GM19463 (cell line): ENCODE measurements around the gene FAM25G.
"Not testable (repeated sequence)": the region's sequence is repeated elsewhere in the genome, so short reads cannot be mapped to it uniquely, and the experiment has no call there.

Source experiments
- ATAC-seq: cut with Tn5 transposase; IDR thresholded peaks from one replicate; pipeline ENCODE4 v1.9.1; 2021; ENCODE audit warnings: mild to moderate bottlenecking, moderate library complexity; ENCODE audit not compliant: unreplicated experiment

Gene FAM25G

GRCh38 chr10:47491600-47491999, at the start of gene FAM25G:
Gene FAM25G (minus strand): TSS chr10:47491700. CDS start chr10:47491674, 26 bp downstream.
- ATAC-seq = not testable (repeated sequence)

- not testable (repeated sequence) for ATAC-seq
Observed at GRCh38 chr10:47536430-47536829, 44.9 kb upstream of the FAM25G start.

- ATAC-seq = not testable (repeated sequence)
Observed at GRCh38 chr10:47523475-47523874, 32.0 kb upstream of the FAM25G start, which contains the start of gene AGAP9. Gene AGAP9 (minus strand): TSS chr10:47523638. CDS start chr10:47523526, 112 bp downstream.

GRCh38 chr10:47502313-47502712, 10.8 kb upstream of the FAM25G start:
- not testable (repeated sequence) for ATAC-seq

- not testable (repeated sequence) for ATAC-seq
Observed at GRCh38 chr10:47494226-47494625, 2.7 kb upstream of the FAM25G start.

GRCh38 chr10:47489630-47490029, 1.9 kb downstream of the FAM25G start:
- ATAC-seq = not testable (repeated sequence)

- not testable (repeated sequence) for ATAC-seq
Observed at GRCh38 chr10:47485943-47486342, 5.6 kb downstream of the FAM25G start.

- not testable (repeated sequence) for ATAC-seq
Observed at GRCh38 chr10:47484786-47485185, 6.7 kb downstream of the FAM25G start.

GRCh38 chr10:47483923-47484322, 7.6 kb downstream of the FAM25G start, which contains the start of gene ANXA8:
Gene ANXA8 (minus strand): TSS chr10:47484115. CDS start chr10:47483933, 182 bp downstream.
- ATAC-seq = not testable (repeated sequence)

- not testable (repeated sequence) for ATAC-seq
Observed at GRCh38 chr10:47482367-47482766, 9.1 kb downstream of the FAM25G start.

GRCh38 chr10:47481768-47482181, 9.7 kb downstream of the FAM25G start:
- ATAC-seq = not testable (repeated sequence)

GRCh38 chr10:47481182-47481766, 10.2 kb downstream of the FAM25G start:
- ATAC-seq = not testable (repeated sequence)

- ATAC-seq = not testable (repeated sequence)
Observed at GRCh38 chr10:47480133-47480532, 11.4 kb downstream of the FAM25G start.

GRCh38 chr10:47478114-47478513, 13.4 kb downstream of the FAM25G start:
- not testable (repeated sequence) for ATAC-seq

- ATAC-seq = not testable (repeated sequence)
Observed at GRCh38 chr10:47477078-47477477, 14.4 kb downstream of the FAM25G start.

GRCh38 chr10:47475101-47475500, 16.4 kb downstream of the FAM25G start:
- not testable (repeated sequence) for ATAC-seq

- not testable (repeated sequence) for ATAC-seq
Observed at GRCh38 chr10:47473516-47473915, 18.0 kb downstream of the FAM25G start.

GRCh38 chr10:47472647-47473046, 18.9 kb downstream of the FAM25G start:
- peak; percentile 71 for ATAC-seq

GRCh38 chr10:47472072-47472471, 19.4 kb downstream of the FAM25G start:
- not testable (repeated sequence) for ATAC-seq

GRCh38 chr10:47468731-47469528, 22.6 kb downstream of the FAM25G start:
- not testable (repeated sequence) for ATAC-seq

GRCh38 chr10:47467957-47468356, 23.5 kb downstream of the FAM25G start:
- ATAC-seq = not testable (repeated sequence)

GRCh38 chr10:47467458-47467857, 24.0 kb downstream of the FAM25G start:
- ATAC-seq = not testable (repeated sequence)
